Activated CD8-positive, alpha-beta T cell treated with anti-CD3 and anti-CD28 coated beads for 36 hours (primary cell): ENCODE data around the gene PCDHA10. TPM values are rescaled to one million over a fixed set of nuclear protein-coding genes. Genes with fewer than 3 reads are reported as not detected.

ENCODE experiments used
- ATAC-seq: fragments of 200-7000 bp; cut with Tn5 transposase; one replicate; pipeline ENCODE4 v1.10.0; 2021; ENCODE audit warnings: mild to moderate bottlenecking, moderate library complexity
- CTCF ChIA-PET: fragments of 350-600 bp; sonication (Branson Sonifier 250); formaldehyde crosslinking; loops from one replicate; lab custom pipeline; 2021; ENCODE audit warnings: antibody characterized with exemption; lab: Charles Lee
- POLR2A ChIA-PET: fragments of 350-600 bp; sonication (Branson Sonifier 250); formaldehyde crosslinking; loops from one replicate; lab custom pipeline; 2021; ENCODE audit warnings: antibody characterized with exemption; lab: Charles Lee
- DNase-seq: peaks from one replicate; pipeline ENCODE4 v3.0.0-alpha.2; 2020
- H3K27ac Mint-ChIP-seq: one replicate; pipeline ENCODE4 v1.8.0; 2021; ENCODE audit warnings: mild to moderate bottlenecking, mixed read lengths
- H3K27me3 Mint-ChIP-seq: one replicate; pipeline ENCODE4 v1.8.0; 2021; ENCODE audit warnings: mixed read lengths
- H3K36me3 Mint-ChIP-seq: one replicate; pipeline ENCODE4 v1.8.0; 2021; ENCODE audit warnings: low read depth, mixed read lengths
- H3K4me1 Mint-ChIP-seq: one replicate; pipeline ENCODE4 v1.8.0; 2021; ENCODE audit warnings: low read depth, mixed read lengths
- H3K4me3 Mint-ChIP-seq: one replicate; pipeline ENCODE4 v1.8.0; 2021; ENCODE audit warnings: mild to moderate bottlenecking, moderate library complexity, mixed read lengths
- H3K9me3 Mint-ChIP-seq: one replicate; pipeline ENCODE4 v1.8.0; 2021; ENCODE audit warnings: mixed read lengths
- intact Hi-C: fragments of 100-400 bp; cut with micrococcal nuclease; formaldehyde crosslinking; loops from one replicate; pipeline ENCODE4 v1.10.0; 2022
- total RNA-seq, 2 experiments: library from RNA; stranded (reverse); gene quantifications; one replicate each; pipeline ENCODE4 v1.2.3, GENCODE V29; 2021
- TF ChIP-seq, protein P1 (sequence below): fragments of 200-600 bp; IDR thresholded peaks from one replicate; pipeline ENCODE4 v1.8.0; 2022; ENCODE audit warnings: antibody characterized with exemption, mild to moderate bottlenecking

PCDHA10 gene
- total RNA-seq, 2 experiments from 2014 or later: not detected

GRCh38 chr5:140857177-140857986 is 1.7 kb downstream of the PCDHA10 start:
- H3K9me3 Mint-ChIP-seq: peaks cover 29% of the 10 kb centered on the region
- no peak for DNase-seq
- TF ChIP-seq, protein P1, sequence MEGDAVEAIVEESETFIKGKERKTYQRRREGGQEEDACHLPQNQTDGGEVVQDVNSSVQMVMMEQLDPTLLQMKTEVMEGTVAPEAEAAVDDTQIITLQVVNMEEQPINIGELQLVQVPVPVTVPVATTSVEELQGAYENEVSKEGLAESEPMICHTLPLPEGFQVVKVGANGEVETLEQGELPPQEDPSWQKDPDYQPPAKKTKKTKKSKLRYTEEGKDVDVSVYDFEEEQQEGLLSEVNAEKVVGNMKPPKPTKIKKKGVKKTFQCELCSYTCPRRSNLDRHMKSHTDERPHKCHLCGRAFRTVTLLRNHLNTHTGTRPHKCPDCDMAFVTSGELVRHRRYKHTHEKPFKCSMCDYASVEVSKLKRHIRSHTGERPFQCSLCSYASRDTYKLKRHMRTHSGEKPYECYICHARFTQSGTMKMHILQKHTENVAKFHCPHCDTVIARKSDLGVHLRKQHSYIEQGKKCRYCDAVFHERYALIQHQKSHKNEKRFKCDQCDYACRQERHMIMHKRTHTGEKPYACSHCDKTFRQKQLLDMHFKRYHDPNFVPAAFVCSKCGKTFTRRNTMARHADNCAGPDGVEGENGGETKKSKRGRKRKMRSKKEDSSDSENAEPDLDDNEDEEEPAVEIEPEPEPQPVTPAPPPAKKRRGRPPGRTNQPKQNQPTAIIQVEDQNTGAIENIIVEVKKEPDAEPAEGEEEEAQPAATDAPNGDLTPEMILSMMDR: no peak
- H3K27ac Mint-ChIP-seq: no peak overlapping the region
- H3K4me1 Mint-ChIP-seq: no peaks in the 10 kb centered on the region
- H3K4me3 Mint-ChIP-seq: no peak overlapping the region
- peaks cover 25% of the 10 kb centered on the region for H3K27me3 Mint-ChIP-seq
- CTCF ChIA-PET: interaction anchor here (2.0 kb wide), 1 partner anchor 15 kb away, joined by 5 read pairs; no protein-coding TSS in a partner anchor
- no peak for ATAC-seq
- intact Hi-C loops: no loop called here
- POLR2A ChIA-PET: no interaction called here
- H3K36me3 Mint-ChIP-seq: peaks cover 2% of the 10 kb centered on the region

DNA sequence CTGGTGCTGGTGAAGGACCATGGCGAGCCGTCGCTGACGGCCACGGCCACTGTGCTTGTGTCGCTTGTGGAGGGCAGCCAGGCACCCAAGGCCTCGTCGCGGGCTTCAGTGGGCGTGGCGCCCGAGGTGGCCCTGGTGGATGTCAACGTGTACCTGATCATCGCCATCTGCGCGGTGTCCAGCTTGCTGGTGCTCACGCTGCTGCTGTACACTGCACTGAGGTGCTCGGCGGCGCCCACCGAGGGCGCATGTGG is 2.2 kb downstream of the PCDHA10 start:
- peaks cover 23% of the 10 kb centered on the region for H3K27me3 Mint-ChIP-seq
- H3K9me3 Mint-ChIP-seq: peaks cover 29% of the 10 kb centered on the region
- H3K27ac Mint-ChIP-seq: no peak overlapping the region
- DNase-seq: no peak
- CTCF ChIA-PET: no interaction called here
- no peak overlapping the region for H3K4me3 Mint-ChIP-seq
- H3K36me3 Mint-ChIP-seq: peaks cover 2% of the 10 kb centered on the region
- no peaks in the 10 kb centered on the region for H3K4me1 Mint-ChIP-seq
- ATAC-seq: no peak
- TF ChIP-seq, protein P1: no peak
- POLR2A ChIA-PET: no interaction called here
- intact Hi-C loops: no loop called here

DNA sequence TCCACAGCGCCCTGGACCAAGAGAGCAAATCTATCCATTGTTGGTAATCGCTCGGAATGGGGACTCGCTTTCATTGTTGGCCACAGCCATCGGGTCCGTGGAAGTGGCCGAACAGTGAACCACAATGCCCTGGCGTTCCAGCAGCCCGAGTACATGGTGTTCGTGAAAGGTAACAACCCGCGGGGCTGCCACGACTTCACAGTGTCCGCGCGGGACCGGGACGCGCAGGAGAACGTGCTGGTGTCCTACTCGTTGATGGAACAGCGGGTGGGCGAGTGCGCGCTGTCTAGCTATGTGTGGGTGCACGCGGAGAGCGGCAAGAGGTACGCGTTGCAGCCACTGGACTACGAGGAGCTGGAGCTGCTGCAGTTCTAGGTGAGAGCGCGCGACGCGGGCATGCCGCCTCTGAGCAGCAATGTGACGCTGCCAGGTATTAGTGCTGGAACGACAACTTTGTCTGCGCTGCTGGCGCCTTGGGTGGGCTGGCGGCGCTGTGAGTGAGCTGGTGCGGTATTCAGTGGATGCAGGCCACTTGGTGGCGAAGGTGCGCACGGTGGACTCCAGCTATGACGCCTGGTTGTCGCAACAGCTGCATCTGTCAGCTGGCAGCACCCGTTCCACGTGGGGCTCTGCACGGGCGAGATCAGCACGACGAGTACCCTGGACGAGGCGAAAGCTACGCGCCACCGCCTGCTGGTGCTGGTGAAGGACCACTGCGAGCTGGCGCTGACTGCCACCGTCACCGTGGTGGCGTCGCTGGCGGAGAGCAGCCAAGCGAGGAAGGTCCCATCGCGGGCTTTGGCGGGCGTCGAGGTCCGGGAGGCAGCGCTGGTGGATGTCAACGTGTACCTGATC is 7.0 kb downstream of the PCDHA10 start:
- H3K36me3 Mint-ChIP-seq: peaks cover 2% of the 10 kb centered on the region
- POLR2A ChIA-PET: interaction anchor here (0.6 kb wide), 1 partner anchor 528 kb away, joined by 3 read pairs; no protein-coding TSS in a partner anchor
- ATAC-seq (no peak), DNase-seq (no peak)
- H3K9me3 Mint-ChIP-seq: peaks cover 11% of the 10 kb centered on the region
- H3K27ac Mint-ChIP-seq: no peak overlapping the region
- no peak overlapping the region for H3K4me3 Mint-ChIP-seq
- intact Hi-C loops: no loop called here
- TF ChIP-seq, protein P1: no peak
- H3K4me1 Mint-ChIP-seq: no peaks in the 10 kb centered on the region
- CTCF ChIA-PET: no interaction called here
- H3K27me3 Mint-ChIP-seq: peaks cover 14% of the 10 kb centered on the region

DNA sequence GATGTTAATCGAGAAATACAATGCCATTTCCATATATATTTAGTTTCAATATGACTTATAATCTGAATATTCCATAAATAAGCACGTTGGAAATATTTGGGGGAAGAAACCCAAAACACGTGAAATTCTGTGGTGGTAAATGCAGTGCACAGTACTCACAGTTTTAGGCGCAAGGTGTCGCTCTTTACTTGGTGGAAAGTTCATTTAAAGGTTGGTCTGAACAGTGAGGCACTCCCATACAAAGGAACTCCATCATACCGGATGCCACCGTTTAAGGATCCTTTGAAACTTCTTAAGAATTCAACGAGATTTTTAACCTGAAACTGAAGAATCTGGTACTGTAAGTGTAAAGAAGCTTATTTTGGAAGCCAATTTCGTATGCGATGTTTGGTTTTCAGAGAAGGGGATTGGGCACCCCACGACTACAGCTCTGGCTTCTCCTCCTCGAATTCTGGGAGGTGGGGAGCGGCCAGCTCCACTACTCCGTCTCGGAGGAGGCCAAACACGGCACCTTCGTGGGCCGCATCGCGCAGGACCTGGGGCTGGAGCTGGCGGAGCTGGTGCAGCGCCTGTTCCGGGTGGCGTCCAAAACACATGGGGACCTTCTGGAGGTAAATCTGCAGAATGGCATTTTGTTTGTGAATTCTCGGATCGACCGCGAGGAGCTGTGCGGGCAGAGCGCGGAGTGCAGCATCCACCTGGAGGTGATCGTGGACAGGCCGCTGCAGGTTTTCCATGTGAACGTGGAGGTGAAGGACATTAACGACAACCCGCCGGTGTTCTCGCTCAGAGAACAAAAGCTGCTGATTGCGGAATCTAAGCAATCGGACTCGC is 13.2 kb downstream of the PCDHA10 start, which contains the start of gene PCDHA11:
TSS of gene PCDHA11 (plus strand) at position 237 of the 834 bp plus-strand sequence. CDS start at position 384, 147 bp downstream.
- no peak for ATAC-seq
- Mint-ChIP-seq H3K4me3 (no peak within 1 kb of the TSS), H3K27ac (no peak within 1 kb of the TSS), H3K36me3 (peaks cover 2% of the 10 kb centered on the region), H3K4me1 (no peaks in the 10 kb centered on the region), H3K9me3 (peaks cover 8% of the 10 kb centered on the region), H3K27me3 (peaks cover 15% of the 10 kb centered on the region)
- CTCF ChIA-PET: interaction anchor here (0.8 to 1.2 kb wide), 5 partner anchors 17 to 83 kb away, joined by 3 to 4 read pairs (median 3); partner anchors contain the start of gene PCDHA1
- TF ChIP-seq, protein P1: no peak
- intact Hi-C loops: no loop called here
- POLR2A ChIA-PET: no interaction called here
- DNase-seq: no peak
